GM19043 (cell line): ENCODE data around the gene KRTAP10-7.

ENCODE experiments used
- ATAC-seq: cut with Tn5 transposase; IDR thresholded peaks from one replicate; pipeline ENCODE4 v1.9.1; 2021; ENCODE audit warnings: low read depth; ENCODE audit not compliant: unreplicated experiment

Gene KRTAP10-7

GRCh38 chr21:44650973-44651675, 50.7 kb downstream of the KRTAP10-7 start:
- no peak for ATAC-seq
